Stimulated activated CD8-positive, alpha-beta memory T cell treated with anti-CD3 and anti-CD28 coated beads, Interleukin-7, amount 100 ng/mL, for 48 hours (primary cell): Measurements from ENCODE around the gene SPEM2.
"Not testable (repeated sequence)": the region's sequence is repeated elsewhere in the genome, so short reads cannot be mapped to it uniquely, and the experiment has no call there.

Source experiments
- DNase-seq, 2 donors: peaks; one replicate each; pipeline ENCODE4 v3.0.0-alpha.2; 2020; ENCODE audit warnings: low read depth in 1 of 2; ENCODE audit errors: extremely low read depth in 1 of 2

SPEM2 gene

GRCh38 chr17:7468804-7469389 is 43.5 kb downstream of the SPEM2 start:
- no peak for DNase-seq

- not testable (repeated sequence) for DNase-seq
These were observed 44.4 kb downstream of the SPEM2 start for GRCh38 chr17:7469843-7470242.

- not testable (repeated sequence) for DNase-seq
These were observed 45.1 kb downstream of the SPEM2 start for GRCh38 chr17:7470457-7470973.

GRCh38 chr17:7471729-7472128 is 46.3 kb downstream of the SPEM2 start:
- no peak for DNase-seq

GRCh38 chr17:7474767-7475166 is 49.4 kb downstream of the SPEM2 start:
- DNase-seq, result not testable (repeated sequence)

- no peak for DNase-seq
These were observed 50.5 kb downstream of the SPEM2 start for GRCh38 chr17:7475764-7476422.

- no peak for DNase-seq
These were observed 51.1 kb downstream of the SPEM2 start for GRCh38 chr17:7476494-7476893.

GRCh38 chr17:7476951-7477350 is 51.5 kb downstream of the SPEM2 start:
- DNase-seq, result no peak
